Stimulated activated CD4-positive, alpha-beta T cell treated with anti-CD3 and anti-CD28 coated beads, Interleukin-4, amount 100 ng/mL, for 1 hour (primary cell): Measurements from ENCODE around the gene SPEM2.

Experiments used
- DNase-seq: peaks from one replicate; pipeline ENCODE4 v3.0.0-alpha.2; 2020

Gene SPEM2

DNA sequence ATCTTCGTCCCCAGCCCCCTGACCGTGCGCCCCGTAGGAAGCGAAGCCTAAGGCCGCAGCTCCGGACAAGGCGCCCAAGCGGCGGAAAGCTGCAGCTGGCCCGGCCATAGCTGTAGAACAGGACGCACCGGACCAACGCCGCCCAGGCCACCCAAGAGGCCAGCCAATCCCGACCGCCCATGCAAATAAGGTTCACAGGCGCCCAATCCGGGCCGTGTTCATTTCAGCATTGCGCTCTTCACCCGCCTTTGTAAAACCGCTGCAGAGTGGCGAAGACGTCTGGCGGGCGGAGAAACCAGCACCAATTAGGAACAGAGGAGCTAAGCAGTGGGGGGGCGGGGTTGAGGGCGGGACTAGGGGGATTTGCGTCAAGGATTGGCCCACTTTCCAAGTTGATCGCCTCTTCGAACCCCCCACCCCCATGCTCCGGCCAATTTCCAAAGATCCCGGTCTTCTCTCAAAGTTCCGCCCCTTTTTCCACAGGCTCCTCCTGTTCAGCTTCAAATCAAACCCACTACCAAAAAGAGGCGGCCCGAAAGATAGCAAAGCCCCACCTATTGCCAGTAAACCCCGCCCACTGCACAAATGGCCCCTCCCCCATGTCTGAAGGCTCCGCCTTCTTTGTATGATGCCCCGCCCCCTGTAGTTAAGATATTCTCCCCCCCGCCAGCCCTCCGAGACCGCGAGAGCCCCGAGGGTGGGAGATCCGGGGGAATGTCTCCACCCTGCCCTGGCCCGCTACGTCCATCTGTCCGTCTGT is 21.3 kb upstream of the SPEM2 start, which contains the start of gene TMEM256:
TSS of gene TMEM256 (minus strand) at position 121 of the 760 bp plus-strand sequence. CDS start at position 108, 13 bp downstream.
- DNase-seq: peak; percentile 92

DNA sequence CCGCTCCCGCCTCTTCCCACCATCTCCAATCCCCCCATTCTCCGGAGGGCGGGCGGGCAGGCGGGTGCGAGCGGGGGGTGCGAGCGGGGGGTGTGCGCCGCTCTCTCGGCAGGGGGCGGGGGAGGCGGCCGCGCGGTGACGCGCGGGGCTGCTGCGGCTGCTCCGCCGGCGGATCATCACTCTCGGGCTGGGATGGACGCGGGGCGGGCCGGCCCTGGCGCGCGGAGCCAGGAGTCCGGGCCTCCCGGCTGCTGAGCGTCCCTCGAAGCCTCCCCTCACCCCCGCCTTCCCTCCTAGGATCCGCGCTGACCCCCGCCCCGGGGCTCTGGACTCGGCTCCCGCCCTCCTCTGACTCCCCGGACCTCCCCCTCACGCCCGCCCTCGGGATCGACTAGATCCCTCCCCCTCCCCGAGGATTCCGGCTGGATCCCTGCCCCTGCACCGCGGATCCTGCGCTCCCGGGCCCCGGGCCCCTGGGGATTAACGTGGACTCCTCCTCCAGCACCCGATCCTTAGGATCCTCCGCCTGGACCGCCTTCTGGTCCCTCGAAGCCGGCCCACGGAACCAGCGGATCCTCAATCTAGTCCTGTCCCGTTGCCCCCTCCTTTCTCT is 20.6 kb upstream of the SPEM2 start:
- DNase-seq: peak; percentile 71

DNA sequence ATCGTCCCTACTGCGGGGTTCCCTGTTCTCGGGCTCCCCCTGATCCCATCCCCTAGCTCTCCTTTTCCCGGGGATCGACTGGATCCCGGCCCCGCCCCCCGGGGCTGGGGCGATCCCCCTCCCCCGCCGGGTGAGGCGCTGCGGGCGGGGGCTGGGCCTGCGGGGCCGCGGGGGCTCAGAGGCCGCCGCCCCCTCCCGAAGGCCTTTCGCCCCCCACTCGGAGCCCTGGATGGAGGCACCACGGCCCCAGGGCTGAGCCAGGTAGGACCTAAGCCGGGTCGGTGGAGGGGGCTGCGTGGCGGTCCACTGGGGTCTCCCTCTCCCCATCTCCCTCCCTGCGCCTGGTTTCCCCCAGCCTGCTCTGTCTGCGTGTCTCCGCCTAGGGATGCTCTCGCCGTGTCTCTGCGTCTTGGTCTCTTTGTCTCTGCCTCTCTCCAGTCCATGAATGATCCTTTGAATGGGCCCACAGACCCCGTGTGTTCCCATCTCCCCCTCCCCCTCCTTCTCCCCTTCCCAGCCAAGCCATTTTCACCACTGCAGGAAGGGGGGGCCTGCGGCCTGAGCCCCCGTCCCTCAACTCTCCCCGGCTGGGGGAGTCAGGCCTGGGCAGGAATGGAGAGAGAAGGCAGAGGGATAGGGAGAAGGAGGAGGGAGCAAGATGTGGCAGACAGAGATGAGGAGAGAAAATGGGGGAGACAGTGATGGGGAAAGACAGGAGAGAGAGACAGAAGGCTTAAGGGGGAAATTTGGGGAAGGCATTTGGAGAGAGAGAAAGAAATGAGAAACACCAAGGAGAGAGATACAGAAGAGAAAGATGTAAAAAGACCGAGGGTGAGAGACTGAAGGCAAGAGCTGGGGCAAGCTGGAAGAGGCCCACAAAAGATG is 19.8 kb upstream of the SPEM2 start:
- no peak for DNase-seq

DNA sequence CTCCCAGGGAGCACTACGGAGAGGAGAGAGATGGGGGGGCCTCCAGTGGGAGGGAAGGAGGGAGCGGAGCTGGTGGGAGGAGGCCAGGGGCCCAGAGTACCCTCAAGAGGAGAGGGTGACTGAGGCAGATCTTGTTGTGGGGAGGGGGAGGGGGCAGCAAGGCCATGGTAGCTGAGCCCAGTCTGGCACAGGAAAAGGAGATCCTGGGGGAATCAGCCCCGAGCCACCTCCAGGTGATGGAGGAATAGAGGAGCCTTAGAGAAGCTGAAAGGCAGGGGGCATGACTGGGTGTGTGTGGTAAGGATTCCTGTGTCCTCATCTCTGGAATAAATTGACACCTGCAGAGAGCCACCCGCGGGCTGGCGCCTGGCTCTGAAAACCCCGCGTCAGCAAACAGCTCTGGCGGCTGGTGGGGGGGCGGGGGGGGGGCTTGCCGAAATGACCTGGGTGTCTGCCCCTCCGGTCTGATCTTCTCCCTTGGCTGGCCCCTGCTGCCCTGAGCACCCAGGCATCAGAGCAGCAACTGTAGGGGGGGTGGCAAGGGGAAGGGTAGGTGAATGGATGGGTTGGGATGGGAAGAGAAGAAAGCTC is 19.1 kb upstream of the SPEM2 start:
- DNase-seq: no peak

DNA sequence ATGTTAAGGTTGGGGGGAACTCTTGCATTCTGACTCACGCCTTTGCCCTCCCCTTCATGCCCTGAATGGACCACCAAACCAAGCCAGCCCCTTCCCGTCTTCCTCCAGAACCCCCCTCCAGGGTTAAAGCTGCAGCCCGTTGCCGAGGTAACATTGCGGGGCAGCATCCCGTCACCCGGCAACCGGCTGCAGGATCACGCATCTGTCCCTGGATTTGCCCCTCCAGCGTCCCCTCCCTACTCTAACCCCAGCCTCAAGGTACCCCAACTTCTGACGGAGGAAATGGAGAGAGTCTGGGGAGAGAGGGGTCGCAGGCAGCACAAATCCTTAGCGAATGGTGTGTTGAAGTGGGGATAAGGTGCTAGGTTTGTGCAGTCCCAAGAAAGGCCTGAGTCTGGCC is 18.3 kb upstream of the SPEM2 start:
- DNase-seq: no peak

DNA sequence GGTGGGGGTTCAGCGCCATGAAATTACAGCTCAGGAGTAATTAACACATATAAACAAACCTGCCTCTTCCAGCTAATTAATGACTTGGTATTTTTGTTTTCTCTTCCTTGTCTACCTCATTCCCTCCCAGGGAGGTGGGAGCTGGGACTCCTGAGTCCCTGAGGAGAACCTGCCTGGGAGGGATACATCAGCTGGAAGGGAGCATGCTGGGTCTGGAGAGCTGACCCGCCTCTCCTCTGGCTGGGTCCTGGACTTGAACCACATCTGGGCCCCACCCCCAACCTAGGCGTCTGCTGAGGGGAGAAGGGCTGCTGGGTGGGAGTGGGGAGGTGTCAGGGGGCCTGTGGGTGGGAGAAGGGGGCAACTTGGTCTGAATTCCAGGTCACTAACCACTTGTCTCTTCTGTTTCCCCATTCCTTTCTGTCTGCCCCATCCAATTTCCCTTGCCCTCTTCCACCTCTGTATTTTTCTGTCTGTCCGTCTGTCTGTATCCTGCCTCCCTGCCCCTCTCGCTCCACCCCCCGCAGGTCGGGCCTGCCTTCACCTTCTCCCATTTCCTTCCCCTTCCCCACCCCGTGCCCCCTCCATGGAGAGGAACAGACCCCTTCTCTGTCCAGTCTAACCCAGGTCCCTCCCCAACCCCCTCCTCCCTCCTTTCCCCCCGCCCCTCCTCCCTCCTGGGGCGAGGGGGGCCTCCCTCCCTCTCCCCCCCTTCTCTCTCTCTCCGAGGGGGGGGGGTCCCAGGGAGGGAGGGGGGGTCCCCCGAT is 17.7 kb upstream of the SPEM2 start, which contains the start of gene NLGN2:
TSS of gene NLGN2 (plus strand) at position 361 of the 767 bp plus-strand sequence. CDS start 411 bp downstream, outside the sequence.
- DNase-seq: no peak

DNA sequence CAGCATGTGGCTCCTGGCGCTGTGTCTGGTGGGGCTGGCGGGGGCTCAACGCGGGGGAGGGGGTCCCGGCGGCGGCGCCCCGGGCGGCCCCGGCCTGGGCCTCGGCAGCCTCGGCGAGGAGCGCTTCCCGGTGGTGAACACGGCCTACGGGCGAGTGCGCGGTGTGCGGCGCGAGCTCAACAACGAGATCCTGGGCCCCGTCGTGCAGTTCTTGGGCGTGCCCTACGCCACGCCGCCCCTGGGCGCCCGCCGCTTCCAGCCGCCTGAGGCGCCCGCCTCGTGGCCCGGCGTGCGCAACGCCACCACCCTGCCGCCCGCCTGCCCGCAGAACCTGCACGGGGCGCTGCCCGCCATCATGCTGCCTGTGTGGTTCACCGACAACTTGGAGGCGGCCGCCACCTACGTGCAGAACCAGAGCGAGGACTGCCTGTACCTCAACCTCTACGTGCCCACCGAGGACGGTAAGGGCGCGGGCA is 17.1 kb upstream of the SPEM2 start:
- peak; percentile 22 for DNase-seq

DNA sequence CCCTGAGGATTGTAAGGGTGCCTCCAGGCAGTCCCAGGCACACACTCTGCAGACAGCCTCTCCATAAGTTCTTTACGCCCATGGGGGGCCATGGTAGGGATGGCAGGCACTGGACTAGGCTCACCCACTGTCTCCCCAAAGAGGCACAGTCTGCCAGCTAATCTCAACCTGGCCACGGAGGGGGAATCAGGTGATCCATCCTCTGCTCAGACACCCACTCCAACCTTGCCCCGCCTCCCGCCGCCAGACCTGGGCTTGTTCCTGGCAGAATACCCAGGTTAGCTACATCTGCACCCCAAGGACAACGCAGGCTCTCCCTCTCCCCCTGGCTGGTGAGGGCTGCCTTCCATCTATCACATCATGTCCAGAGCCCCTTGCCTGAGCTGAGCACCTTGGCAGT is 16.6 kb upstream of the SPEM2 start:
- no peak for DNase-seq

DNA sequence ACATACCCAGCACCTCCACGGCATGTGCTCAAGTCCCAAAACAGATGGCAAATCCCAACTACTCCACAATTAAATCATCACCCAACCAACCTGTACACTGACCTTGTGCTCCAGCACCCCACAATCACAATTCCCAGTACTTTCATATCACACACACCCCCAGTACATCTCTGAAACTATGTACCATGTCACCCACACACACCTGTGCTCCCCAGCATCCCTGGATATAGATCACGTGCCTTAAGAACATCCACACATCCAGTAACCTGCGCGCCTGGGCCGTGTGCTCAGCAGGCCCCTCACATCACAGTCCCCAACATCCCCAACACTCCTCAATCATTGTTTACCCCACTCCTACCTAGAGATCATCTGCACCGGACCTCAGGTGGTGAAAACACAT is 15.7 kb upstream of the SPEM2 start:
- DNase-seq: no peak

DNA sequence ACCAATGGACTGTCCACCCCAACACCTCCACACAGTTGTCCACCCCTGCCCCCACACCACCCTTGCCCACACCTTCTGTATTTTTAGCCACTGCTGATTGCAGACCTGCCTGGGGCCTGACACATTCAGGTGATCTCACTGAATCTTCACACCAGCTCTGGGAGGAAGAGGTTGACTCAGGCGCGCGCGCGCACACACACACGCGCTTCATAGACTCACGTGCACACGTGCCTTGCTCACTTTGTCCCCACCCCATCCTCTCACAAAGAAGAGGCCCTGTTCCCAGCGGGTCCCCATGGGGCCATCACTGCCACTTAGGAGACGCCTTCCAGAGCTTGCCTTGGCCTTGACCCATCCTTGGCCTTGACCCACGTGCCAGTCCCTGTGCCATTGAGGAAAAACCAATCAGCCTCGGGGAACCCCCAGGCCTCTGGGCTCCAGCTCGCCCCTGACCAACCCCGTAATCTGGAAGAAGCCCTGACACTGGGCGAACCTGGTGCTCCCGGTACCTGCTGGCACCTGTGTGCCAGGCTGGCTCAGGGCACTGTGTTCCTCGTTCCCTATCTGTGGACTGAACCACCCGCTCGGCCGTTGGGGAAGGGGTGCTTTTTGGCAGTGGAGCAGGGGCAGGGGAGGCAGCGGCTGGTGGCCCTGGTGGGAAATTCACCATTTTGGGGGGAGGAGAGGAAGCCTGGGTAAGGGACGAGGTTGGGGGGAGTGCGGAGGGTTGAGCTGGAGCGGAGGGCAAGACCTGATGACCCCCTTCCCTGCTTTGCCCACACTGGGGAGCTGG is 14.6 kb upstream of the SPEM2 start:
- DNase-seq: no peak

DNA sequence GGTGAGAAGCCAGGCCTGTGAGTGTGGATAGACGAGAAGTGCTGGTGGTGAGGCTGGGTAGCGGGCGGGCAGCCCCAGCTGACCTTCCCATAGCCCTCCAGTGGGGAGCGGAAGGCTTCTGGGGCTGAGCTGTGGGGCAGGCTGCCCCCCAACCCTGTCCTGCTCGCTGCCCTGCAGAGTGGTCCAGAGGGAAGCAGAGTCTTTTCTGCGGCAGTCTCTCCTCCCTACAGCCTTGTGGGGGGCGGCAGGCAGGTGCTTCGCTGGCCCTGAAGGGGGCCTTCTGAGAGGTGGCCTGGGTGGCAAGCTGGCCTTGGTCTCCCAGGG is 14.0 kb upstream of the SPEM2 start:
- DNase-seq: no peak

DNA sequence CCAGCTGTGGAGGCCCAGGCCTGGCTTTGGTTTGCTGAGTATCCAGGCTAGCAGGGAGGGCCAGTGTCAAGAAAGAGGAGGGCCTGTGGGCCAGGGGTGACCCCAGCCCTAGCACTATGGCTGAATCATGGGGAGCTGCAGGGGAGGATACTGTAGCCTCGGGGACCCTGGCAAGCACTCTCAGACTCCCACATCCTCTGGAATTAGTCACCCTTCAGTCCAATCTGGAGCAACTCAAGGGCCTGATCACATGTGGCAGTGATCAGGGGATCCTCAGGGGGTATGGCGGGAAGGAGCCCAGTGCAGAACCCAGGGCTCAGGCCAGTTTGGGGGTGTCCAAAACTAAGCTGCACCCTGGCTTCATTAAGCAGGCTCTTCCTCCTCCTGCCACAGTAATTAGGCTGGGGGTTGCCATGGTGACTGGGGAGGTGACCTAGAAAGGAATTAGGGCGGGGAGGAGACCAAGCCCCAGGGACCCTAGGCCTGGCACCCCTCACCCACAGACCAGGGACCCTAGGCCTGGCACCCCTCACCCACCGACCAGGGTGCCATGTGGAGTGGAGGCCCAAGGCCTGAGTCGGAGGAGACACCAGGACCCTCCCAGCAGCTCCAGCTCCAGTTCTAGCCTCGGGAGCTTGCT is 11.9 kb upstream of the SPEM2 start:
- no peak for DNase-seq

DNA sequence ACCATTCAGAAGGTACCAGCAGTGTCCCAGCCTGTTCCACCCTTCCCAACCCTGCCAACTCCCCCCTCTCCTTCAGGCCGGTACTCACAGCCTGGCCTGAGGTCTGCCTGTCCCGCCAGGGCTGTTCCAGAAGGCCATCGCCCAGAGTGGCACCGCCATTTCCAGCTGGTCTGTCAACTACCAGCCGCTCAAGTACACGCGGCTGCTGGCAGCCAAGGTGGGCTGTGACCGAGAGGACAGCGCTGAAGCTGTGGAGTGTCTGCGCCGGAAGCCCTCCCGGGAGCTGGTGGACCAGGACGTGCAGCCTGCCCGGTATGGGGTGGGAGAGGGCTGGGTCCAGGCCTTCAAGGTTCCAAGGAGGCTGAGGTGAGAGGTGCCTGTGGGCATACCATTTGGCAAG is 10.6 kb upstream of the SPEM2 start:
- no peak for DNase-seq

DNA sequence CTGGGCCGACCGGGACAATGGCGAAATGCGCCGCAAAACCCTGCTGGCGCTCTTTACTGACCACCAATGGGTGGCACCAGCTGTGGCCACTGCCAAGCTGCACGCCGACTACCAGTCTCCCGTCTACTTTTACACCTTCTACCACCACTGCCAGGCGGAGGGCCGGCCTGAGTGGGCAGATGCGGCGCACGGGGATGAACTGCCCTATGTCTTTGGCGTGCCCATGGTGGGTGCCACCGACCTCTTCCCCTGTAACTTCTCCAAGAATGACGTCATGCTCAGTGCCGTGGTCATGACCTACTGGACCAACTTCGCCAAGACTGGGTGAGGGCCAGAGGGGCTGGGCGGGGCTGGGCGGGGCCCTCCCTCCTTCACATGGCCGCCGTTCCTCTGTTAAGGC is 9.6 kb upstream of the SPEM2 start:
- no peak for DNase-seq

DNA sequence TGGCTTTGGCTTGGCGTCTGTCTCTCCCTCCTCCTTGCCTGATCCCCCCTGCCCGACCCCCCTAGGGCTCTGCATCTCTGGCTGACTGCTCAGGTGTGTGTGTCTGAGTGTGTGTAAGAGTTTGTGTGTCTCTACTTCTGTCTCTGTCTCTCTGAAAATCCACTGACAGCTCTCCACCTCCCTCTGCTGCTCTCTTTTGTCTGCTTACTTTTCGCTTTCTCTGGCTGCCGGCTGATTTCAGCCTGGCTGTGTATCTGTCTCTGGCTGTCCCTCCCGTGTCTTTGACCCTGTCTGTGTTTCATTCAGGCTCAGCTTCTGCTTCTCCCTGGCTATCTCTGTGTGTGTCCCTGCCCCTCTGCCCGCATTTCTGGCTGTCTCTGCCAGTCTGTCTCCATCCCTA is 9.1 kb upstream of the SPEM2 start:
- DNase-seq: no peak

DNA sequence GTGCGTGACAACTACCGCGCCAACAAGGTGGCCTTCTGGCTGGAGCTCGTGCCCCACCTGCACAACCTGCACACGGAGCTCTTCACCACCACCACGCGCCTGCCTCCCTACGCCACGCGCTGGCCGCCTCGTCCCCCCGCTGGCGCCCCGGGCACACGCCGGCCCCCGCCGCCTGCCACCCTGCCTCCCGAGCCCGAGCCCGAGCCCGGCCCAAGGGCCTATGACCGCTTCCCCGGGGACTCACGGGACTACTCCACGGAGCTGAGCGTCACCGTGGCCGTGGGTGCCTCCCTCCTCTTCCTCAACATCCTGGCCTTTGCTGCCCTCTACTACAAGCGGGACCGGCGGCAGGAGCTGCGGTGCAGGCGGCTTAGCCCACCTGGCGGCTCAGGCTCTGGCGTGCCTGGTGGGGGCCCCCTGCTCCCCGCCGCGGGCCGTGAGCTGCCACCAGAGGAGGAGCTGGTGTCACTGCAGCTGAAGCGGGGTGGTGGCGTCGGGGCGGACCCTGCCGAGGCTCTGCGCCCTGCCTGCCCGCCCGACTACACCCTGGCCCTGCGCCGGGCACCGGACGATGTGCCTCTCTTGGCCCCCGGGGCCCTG is 8.3 kb upstream of the SPEM2 start:
- DNase-seq: no peak

DNA sequence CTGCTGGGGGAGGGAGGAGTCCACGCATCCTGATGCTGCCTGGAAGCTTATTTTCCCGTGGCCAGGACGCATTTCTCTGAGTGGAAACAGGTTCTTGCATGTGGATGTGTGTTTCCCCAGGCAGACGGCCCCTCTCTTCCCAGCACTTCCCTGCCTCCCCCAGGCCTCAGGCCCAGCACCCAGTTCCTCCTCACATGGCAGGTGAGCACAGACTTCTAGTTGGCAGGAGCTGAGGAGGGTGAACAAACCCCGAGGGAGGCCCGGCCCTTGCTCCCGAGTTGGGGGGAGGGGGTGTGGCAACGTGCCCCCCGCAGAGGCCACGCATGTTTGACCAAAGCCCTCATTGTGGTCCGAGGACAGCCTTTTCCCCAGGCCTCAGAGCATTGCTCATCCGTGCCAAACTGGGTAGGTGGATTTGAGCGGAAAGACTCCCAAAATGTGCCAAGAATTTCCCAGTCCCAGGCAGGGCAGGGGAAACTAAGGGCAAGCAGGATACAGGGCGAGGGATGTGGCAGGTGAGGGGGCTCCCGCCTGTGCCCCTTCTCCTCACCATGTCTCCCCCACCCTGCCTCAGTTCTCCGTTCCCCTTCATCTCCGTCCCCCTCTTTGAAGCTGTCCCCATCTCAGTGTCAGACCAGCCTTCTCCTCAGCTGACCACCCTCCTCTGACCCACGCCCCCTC is 6.8 kb upstream of the SPEM2 start:
- no peak for DNase-seq

DNA sequence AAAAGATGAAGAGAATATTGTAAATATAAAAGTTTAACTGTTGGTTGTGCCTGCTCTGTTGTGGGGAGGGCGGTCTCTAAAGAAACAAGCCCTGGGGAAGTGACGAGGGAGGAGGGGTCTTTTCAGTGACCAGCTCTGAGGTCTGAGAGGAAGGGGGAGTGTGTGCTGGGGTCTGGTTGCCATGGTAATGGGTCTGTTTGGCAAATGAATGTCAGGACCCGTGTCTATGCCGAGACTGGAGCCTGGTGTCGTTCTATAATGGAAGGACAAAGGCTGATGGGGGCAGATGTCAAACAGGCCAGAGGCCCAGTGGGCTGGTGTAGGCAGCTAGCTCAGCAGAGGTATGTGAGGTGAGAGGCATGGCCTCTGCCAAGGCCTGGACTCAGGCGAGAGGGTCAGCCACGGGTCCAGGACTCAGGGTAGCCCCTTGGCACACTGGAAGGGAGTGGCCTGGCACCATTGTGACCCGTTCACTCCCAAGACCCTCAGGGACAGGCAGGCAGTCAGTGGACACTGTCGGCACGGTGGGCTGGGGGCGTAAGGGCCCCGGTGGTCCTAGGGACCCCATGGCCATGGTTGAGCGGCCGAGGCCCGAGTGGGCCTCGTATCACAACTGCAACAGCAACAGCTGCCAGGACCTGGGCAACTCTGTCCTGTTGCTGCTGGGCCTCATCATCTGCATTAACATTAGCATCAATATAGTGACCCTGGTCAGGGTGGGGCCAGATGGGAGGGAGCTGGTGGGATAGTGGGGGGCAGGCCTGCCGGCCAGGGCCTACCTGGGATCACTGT is 5.4 kb upstream of the SPEM2 start, which contains the start of gene SPEM1:
TSS of gene SPEM1 (plus strand) at position 506 of the 792 bp plus-strand sequence. CDS start at position 567, 61 bp downstream.
- no peak for DNase-seq

DNA sequence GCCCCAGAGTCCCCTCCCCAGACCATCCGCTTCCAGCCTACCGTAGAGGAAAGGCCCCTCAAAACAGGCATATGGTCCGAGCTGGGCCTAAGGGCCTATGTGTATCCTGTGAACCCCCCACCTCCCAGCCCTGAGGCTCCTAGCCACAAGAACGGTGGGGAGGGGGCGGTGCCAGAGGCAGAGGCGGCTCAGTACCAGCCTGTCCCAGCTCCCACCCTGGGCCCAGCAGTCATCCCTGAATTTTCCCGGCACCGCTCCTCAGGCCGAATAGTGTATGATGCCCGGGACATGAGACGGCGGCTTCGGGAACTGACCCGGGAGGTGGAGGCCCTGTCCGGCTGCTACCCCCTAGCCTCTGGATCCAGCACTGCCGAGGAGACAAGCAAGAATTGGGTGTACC is 4.2 kb upstream of the SPEM2 start:
- DNase-seq: no peak
